Measurements from ENCODE around the gene HCRT. TPM values are rescaled to one million over a fixed set of nuclear protein-coding genes. Genes with fewer than 3 reads are reported as not detected.
A peak's percentile ranks its signal among the peaks of the same experiment; 100 is the strongest.
"Not testable (repeated sequence)": the region's sequence is repeated elsewhere in the genome, so short reads cannot be mapped to it uniquely, and the experiment has no call there.

HCRT gene
- polyA plus RNA-seq, 2 of the 4 experiments (the other 2 are of a cell fraction): 0.18 TPM; not detected in 1

DNA sequence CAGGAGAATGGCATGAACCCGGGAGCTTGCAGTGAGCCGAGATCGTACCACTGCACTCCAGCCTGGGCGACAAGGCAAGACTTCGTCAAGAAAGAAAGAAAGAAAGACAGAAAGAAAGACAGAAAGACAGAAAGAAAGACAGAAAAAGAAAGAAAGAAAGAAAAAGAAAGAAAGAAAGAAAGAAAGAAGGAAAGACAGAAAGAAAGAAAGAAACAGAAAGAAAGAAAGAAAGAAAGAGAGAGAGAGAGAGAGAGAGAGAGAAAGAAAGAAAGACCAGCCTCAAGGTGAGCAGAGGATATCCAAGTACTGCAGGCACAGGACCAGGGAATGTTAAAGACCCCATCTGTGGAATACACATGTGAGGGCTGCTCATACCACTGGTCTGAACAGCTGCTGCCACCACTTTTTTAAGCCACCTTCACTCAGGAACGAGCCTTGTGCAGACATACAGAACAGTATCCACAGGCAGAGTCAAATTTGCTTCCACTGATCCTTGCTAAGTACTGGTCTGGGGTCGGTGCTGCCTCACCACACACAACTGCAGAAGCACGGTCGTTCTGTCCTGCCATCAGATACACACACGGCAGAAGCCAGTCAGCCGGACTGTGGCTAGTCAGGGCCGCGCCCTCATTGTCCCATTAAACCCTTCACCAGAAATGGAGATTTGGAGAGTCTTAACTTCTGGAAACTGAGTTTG lies 38.2 kb downstream of the HCRT start (continued):
- TF ChIP-seq FOXS1 (CRISPR knock-in tag; IDR thresholded peaks at IDR 0.05) (no peak), RARB (CRISPR knock-in tag; IDR thresholded peaks at IDR 0.05) (no peak), EP300 (IDR thresholded peaks at IDR 0.05) (no peak), CHD4 (IDR thresholded peaks at IDR 0.05; ENCODE audit: borderline replicate concordance) (no peak)
- TF ChIP-seq, protein P1, sequence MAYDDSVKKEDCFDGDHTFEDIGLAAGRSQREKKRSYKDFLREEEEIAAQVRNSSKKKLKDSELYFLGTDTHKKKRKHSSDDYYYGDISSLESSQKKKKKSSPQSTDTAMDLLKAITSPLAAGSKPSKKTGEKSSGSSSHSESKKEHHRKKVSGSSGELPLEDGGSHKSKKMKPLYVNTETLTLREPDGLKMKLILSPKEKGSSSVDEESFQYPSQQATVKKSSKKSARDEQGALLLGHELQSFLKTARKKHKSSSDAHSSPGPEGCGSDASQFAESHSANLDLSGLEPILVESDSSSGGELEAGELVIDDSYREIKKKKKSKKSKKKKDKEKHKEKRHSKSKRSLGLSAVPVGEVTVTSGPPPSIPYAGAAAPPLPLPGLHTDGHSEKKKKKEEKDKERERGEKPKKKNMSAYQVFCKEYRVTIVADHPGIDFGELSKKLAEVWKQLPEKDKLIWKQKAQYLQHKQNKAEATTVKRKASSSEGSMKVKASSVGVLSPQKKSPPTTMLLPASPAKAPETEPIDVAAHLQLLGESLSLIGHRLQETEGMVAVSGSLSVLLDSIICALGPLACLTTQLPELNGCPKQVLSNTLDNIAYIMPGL (CRISPR knock-in tag; IDR thresholded peaks at IDR 0.05; ENCODE audit: borderline replicate concordance): no peak

- CTCF ChIA-PET: interaction anchor here (0.7 to 3.8 kb wide), 11 partner anchors 9 to 92 kb away, joined by 3 to 8 read pairs (median 4); no protein-coding TSS in a partner anchor
- FAIRE-seq; H3K4me3 ChIP-seq; H3K27ac ChIP-seq; H3K4me2 ChIP-seq; H3K9me3 ChIP-seq; DNase-seq (ENCODE audit: low read depth in 1 of 2, low spot score in 1 of 2); POLR2A ChIA-PET; ATAC-seq: not testable (repeated sequence)
- peaks cover 13% of the 10 kb centered on the region; the same call in 2 of the 3 replicates for H3K4me1 ChIP-seq
- 76% methylated on average over 4 of the region's 4 CpGs for WGBS (ENCODE audit: missing lambda C conversion rate)
These were observed 42.1 kb downstream of the HCRT start for GRCh38 chr17:42143138-42143537.

DNA sequence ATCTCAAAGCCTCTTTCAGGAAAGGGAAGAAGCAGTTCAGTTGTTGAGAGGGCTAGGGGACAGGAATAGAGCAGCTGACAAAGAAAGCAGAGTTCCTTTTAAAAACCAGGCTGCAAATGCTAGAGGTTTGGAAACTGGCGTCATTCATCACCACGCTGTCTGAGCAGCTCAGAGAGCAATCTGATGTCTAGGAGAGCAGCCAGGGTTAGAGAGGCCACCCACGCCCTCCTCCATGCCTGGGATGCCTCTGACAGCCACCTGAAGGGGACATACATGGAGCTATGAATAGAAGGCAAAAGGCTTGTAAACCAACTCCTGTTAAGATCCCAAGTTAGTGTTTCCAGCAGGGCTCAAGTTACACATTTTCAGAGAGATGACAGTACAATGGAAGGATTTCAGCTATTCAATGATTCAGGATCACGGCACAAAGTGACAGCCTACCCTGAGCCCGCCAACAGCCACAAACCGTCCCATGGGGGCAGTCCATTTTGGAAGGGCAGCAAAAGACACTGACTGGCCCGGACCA lies 42.8 kb downstream of the HCRT start:
- POLR2A ChIA-PET: no interaction called here
- H3K4me1 ChIP-seq: peaks cover 13% of the 10 kb centered on the region; the same call in 2 of the 3 replicates
- no peak for DNase-seq (ENCODE audit: low read depth in 1 of 2, low spot score in 1 of 2)
- no peak overlapping the region for H3K4me2 ChIP-seq
- peak in 1 of 2 experiments; percentile 22; a peak in 1 of 6 replicates for ATAC-seq
- TF ChIP-seq KDM1A (IDR thresholded peaks at IDR 0.05; ENCODE audit: low read depth): no peak
- no peak for TF ChIP-seq NR3C1 (IDR thresholded peaks at IDR 0.05)
- TF ChIP-seq ZSCAN20 (CRISPR knock-in tag; IDR thresholded peaks at IDR 0.05): no peak
- no peak for TF ChIP-seq BHLHE40 (IDR thresholded peaks at IDR 0.05; ENCODE audit: low read depth, low read length)
- TF ChIP-seq PBX3 (IDR thresholded peaks at IDR 0.05): no peak
- no peak for TF ChIP-seq RFX5 (IDR thresholded peaks at IDR 0.05)
- TF ChIP-seq HOXB5 (CRISPR knock-in tag; IDR thresholded peaks at IDR 0.05): no peak
- no peak for TF ChIP-seq EP300 (IDR thresholded peaks at IDR 0.05)
- TF ChIP-seq, protein P2, sequence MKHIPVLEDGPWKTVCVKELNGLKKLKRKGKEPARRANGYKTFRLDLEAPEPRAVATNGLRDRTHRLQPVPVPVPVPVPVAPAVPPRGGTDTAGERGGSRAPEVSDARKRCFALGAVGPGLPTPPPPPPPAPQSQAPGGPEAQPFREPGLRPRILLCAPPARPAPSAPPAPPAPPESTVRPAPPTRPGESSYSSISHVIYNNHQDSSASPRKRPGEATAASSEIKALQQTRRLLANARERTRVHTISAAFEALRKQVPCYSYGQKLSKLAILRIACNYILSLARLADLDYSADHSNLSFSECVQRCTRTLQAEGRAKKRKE (CRISPR knock-in tag; IDR thresholded peaks at IDR 0.05; ENCODE audit: low read depth): no peak
- no peak for TF ChIP-seq E2F6 (IDR thresholded peaks at IDR 0.05; ENCODE audit: borderline replicate concordance, low read depth)
- no peak for TF ChIP-seq PHF8 (IDR thresholded peaks at IDR 0.05; ENCODE audit: borderline replicate concordance, low read depth)
- no peak for TF ChIP-seq ZNF302 (CRISPR knock-in tag; IDR thresholded peaks at IDR 0.05)
- TF ChIP-seq HOXB13 (CRISPR knock-in tag; IDR thresholded peaks at IDR 0.05; ENCODE audit: low read depth): no peak
- TF ChIP-seq BCL3 (IDR thresholded peaks at IDR 0.05): no peak
- TF ChIP-seq TFCP2L1 (CRISPR knock-in tag; IDR thresholded peaks at IDR 0.05): no peak
- no peak for TF ChIP-seq CHD2 (IDR thresholded peaks at IDR 0.05; ENCODE audit: low read length, partially characterized antibody)
- no peak for TF ChIP-seq NPAS2 (CRISPR knock-in tag; IDR thresholded peaks at IDR 0.05; ENCODE audit: borderline replicate concordance)
- no peak for TF ChIP-seq JUN (IDR thresholded peaks at IDR 0.05)
- no peak for TF ChIP-seq ZC3H11A (IDR thresholded peaks at IDR 0.05)
- TF ChIP-seq CHD4 (IDR thresholded peaks at IDR 0.05; ENCODE audit: borderline replicate concordance): no peak
- WGBS (ENCODE audit: missing lambda C conversion rate): 90% methylated on average over 7 of the region's 7 CpGs
- CTCF ChIA-PET: interaction anchor here (0.7 to 3.8 kb wide), 10 partner anchors 8 to 42 kb away, joined by 3 to 8 read pairs (median 4); no protein-coding TSS in a partner anchor
- no peak overlapping the region for H3K27ac ChIP-seq
- no peaks in the 10 kb centered on the region for H3K9me3 ChIP-seq
- no peak overlapping the region for H3K4me3 ChIP-seq
- no peak for FAIRE-seq

Measured in A549 (cell line).